CD4-positive, alpha-beta T cell treated with Interferon gamma for 1 hour (primary cell): ENCODE measurements around the gene ZNHIT1.
"Not testable (repeated sequence)": the region's sequence is repeated elsewhere in the genome, so short reads cannot be mapped to it uniquely, and the experiment has no call there.

Source experiments
- DNase-seq: peaks from one replicate; pipeline ENCODE4 v3.0.0-alpha.2; 2020

ZNHIT1 gene

GRCh38 chr7:101189109-101189508, 28.9 kb upstream of the ZNHIT1 start:
- no peak for DNase-seq

DNA sequence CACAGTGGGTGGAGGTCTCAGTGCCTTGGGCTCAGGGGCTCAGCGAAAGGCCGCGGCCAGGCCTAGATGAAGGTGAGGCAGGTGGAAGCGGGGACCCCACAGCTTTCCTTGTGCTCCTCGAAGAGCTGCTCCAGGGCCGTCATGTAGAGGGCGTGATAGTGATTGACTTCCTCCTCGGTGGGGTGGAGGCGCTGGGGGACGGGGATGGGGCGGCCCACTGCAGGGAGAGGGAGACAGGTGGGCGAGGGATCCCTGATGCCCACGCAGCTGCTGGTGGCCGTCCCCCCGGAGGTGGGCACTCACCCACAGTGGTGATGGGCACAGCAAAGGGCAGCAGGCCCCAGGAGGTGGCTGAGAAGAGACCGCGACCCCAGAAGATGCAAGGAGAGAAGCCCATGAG, 22.1 kb upstream of the ZNHIT1 start:
- no peak for DNase-seq

DNA sequence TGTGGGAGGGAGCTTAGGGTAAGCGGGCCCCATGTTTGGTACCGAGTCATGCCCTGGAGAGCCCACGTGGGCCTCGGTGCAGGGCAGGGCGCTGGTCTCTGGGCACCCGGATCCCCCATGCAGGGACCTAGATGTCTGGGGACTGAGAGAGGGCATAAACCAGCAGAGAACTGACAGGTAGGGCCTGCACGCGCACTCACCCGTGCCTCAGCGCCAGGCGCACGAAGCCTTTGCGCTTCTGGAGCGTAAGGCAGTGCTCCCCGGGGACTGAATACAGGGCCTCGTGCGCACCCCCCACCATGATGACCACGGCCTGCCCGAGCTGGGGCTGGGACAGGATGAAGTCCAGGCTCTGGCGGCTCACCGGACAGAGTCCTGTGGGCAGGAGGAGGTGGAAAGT, 20.0 kb upstream of the ZNHIT1 start:
- DNase-seq = no peak

- no peak for DNase-seq
Observed at GRCh38 chr7:101198476-101198875, 19.5 kb upstream of the ZNHIT1 start.

DNA sequence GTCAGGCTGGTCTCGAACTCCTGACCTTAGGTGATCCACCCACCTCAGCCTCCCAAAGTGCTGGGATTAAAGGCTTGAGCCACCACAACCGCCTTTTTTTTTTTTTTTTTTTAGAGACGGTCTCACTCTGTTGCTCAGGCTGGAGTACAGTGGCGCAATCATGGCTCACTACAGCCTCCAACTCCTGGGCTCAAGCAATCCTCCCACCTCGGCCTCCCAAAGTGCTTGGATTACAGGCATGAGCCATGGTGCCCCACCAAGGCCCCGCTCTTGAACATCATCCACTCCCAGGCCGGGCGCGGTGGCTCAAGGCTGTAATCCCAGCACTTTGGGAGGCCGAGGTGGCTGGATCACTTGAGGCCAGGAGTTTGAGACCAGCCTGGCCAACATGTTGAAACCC, 18.4 kb upstream of the ZNHIT1 start:
- not testable (repeated sequence) for DNase-seq

DNA sequence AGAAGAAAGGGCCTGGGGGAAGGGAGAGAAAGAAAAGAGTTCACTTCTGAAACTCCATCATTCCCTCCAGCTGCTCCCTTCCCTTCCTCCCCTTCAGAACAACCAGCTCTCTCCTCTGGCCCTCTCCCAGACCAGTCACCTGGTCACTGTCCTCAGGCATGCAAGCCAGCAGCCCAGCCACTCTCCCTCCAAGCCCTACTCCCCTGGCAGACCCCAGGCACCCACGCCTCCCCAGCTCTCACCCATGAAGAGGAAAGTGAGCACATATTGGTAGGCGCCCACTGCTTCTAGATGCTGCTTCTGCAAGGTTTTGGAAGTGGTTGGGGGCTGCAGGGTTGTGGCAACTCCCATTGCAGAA, 17.5 kb upstream of the ZNHIT1 start:
- DNase-seq = no peak

- DNase-seq = no peak
Observed at GRCh38 chr7:101200862-101201599, 16.9 kb upstream of the ZNHIT1 start, which contains the start of gene MOGAT3. Gene MOGAT3, minus strand, starts transcription at chr7:101201036. Its CDS starts 182 bp downstream, at chr7:101200854.

DNA sequence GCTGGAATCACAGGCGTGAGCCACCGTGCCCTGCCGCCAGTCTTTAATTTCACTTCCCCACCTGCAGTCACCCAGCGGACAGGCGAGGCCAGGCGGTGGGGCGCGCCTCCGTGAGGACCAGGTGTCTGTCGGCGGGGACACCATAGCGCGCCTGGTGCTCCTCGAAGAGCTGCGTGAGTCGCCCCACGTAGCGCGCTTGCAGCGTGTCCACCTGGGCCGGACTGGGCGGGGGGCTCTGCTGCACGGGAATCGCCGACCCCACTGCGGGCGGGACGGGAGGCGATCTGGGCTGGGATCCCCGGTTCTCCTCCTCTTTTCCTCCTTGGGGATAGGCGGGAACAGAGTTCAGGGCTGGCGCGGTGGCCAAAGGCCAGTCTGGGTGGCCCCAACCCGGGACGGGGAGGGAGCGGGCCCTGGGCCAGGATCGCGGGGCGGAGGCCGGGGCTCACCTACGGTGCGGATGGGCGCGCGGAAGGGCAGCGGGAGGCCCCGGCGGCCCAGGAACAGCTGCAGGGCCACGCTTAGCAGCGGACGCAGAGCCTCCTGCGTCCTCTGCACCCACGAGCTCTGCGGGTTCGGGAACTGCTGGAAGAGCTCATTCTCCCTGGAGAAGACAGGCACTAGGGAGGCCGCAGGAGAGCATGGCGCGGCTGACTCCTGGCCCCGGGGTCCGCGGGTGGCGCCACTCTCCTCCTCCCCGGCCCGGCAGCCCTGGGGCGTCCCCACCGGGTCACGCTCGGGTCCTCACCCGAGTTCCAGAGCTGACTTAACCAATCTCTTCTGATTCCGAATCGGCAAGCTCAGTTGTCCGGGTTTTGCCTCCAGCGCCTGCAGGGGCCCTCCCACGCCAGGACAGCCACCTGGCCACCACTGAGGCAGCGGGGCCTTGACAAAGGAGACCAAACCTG, 16.0 kb upstream of the ZNHIT1 start:
- DNase-seq = no peak

- no peak for DNase-seq
Observed at GRCh38 chr7:101202603-101202918, 15.4 kb upstream of the ZNHIT1 start.

GRCh38 chr7:101203740-101204738, 13.9 kb upstream of the ZNHIT1 start:
- DNase-seq = peak; percentile 12

- no peak for DNase-seq
Observed at GRCh38 chr7:101205901-101206664, 11.9 kb upstream of the ZNHIT1 start.

GRCh38 chr7:101206665-101207042, 11.3 kb upstream of the ZNHIT1 start:
- DNase-seq = no peak

GRCh38 chr7:101207459-101207858, 10.5 kb upstream of the ZNHIT1 start:
- no peak for DNase-seq

DNA sequence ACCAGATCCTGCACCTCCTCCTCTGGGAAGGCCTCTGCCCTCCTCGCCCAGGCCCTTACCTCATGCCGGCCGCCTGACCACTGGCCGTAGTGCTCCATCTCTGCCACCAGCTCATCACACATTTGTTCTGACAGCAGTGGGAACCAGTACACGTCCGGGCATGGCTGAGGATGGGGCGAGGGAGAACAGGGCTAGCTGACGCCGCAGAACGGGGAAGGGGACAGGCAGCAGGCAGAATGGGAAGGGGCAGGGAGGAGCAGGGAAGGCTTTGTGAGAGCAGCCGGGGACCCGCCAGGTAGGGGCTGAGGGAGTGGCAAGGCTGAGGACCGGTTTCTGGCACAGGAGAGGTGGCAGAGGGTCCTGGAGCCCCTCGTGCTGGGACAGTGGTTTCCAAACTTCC, 9.2 kb upstream of the ZNHIT1 start:
- DNase-seq = no peak

GRCh38 chr7:101210143-101210542, 7.8 kb upstream of the ZNHIT1 start:
- DNase-seq = no peak

GRCh38 chr7:101211501-101211900, 6.5 kb upstream of the ZNHIT1 start:
- no peak for DNase-seq

DNA sequence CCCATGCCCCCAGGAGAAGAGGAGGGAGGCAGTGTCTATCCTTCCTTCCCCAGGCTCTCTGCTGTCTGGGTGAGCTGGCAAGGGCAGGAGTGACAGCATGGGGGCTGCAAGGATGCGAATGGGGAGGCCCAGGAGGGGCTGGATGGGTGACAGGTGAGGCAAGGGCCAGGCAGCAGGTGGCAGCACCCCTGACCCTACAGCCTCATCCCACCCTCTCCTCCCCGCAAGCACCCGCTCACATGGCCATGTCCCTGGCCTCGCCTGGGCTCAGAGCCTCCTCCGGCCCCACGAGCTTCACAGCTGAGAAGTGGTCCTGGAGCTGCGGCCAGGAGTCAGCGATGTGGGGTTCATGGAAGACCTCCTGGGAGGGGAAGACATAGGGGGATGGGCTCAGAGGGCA, 6.0 kb upstream of the ZNHIT1 start:
- DNase-seq = no peak

DNA sequence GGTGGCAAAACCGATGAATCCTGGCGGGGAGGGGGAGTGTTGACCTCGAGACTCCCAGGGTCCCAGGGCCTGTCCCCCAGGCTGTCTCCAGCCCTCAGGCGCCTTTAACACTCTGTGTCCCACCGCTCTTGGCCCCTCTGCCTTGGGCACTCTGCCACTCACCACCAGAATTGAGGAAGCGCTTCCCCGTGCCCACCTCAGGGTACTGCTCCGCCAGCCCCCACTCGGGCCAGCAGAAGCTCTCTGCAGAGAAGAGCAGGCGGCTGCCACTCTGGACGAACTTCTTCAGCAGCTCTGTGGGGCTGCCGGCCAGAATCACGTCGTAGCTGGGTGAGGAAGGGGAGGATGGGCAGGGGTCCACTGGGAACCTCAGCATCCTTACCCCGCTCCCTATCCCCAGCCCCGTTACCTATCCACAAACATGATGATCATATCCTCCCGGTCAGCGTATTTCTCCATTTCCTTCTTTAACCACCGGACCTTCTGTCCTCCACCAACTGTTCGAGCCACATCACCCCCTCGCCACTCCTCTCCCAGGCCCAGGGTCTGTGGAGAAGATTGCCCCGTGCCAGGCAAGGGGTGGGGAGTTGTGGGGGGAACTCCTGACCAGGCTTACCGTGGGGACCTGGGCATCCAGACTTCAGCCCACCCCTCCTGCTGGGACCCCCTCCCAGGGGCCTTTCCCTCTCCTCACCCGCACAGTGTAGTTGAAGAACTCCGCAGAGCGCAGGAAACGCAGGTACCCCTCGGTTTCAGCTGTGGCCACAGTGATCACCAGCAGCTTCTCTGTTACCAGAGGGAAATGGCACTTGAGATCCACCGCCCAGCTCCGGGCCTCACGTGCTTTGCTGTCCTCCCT, 1.7 kb upstream of the ZNHIT1 start:
- no peak for DNase-seq

DNA sequence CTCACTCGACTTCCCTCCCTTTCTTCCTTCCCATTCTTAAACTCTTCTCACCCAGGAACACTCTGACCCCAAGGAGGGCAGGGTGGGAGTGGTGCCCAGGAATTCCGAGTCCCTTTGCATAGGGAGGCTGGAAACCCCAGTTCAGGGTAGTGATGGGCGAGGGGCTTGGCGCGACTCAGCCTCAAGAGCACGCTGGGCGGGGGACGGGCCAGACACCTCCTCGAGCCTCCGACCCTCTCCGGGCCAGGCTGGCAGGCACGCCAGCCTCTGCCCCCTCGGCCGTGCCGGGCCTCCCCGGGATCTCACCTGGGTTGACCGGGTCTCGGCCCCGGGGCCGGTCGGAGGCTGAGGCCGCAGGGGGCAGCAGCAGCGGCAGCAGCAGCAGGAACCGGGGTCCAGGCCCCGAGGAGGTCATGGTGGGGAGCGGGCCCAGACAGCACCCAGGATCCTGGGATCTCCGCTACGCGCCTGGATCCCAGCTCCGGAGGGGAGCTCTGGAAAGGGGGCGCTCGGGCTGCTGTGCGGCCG, 1.0 kb upstream of the ZNHIT1 start:
- no peak for DNase-seq

DNA sequence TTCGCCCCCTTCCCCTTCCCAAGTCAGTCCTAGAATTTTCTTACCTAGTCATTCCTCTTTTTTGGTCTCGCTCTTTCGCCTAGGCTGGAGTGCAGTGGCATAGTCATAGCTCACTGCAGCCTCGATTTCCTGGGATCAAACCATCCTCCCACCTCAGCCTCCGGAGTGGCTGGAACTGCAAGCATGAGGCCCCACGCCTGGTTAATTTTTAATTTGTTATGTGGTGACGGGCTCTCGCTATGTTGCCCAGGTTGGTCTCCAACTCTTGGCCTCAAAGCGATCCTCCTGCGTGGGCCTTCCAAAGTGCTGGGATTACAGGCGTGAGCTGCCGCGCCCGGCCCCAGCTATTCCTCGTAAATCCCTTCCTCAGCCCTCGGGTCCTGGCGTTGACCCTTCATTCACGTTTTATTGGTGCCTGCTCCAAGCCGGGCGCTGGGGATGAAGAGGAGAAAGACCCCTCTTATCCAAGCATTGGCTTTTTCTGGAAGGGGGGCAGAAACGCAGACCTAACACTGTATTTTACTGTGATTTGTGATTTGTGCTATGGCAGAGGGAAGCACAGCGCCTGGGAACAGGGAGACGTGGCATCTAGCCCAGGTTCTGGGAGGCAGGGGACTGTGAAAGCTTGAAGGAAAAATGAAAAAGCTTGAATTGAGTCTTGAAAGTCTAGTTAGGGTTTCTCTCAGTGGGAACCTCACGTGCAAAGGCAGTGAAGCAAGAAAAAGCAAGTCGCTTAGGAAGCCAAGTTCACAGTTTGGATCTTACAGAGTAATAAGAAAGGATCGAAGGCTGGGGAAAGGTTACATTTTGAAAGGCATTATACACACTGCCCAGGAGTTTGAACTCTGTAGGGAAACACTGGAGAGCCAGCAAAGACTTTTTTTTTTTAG, 516 bp downstream of the ZNHIT1 start:
- no peak for DNase-seq
